ENCODE measurements around the gene CYTH4. TPM values are rescaled to one million over a fixed set of nuclear protein-coding genes. Genes with fewer than 3 reads are reported as not detected.

The CYTH4 gene
- polyA plus RNA-seq, 1 donor (not counting 4 experiments of a cell fraction or from before 2014, with no cell fraction given): 0.05 TPM

DNA sequence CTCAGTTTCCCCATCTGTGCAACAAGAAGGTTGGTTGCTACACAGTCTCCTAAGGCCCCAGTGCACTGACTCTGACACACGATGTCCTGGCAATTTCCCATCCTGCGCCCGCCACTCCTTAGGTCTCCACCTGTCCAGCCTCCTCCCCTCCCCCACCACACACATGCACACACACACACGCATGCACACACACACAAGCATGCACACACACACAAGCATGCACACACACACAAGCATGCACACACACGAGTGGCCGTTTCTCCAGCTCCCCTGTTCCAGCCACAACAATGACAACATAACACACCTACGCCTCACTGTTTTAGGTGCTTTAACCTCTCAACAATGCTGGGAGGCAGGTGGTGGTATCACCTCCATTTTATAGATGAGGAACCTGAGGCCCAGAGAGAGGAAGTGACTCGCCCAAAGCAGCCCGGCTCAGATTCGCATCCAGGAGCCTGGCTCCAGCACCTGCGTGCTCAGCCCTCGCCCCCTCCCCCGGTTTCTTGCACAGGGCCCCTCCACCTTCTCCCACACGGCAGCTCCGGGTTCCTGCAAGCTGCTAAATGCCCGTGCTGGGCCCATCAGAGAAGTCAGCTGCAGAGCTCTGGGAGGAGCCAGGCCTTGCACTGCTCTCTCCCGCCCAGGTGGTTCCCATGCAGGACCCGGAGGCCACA lies 13.0 kb downstream of the CYTH4 start:
- H3K79me2 ChIP-seq (ENCODE audit: control insufficient read depth, insufficient read depth, low read length): no peaks in the 10 kb centered on the region
- no peaks in the 10 kb centered on the region for H3K9me1 ChIP-seq (ENCODE audit: control insufficient read depth, extremely low read depth, insufficient read depth, low read length)
- DNase-seq (ENCODE audit: low read depth, low spot score): no peak
- H3K27ac ChIP-seq (ENCODE audit: control insufficient read depth, insufficient read depth, low read length): no peak overlapping the region
- H4K20me1 ChIP-seq (ENCODE audit: control insufficient read depth, extremely low read depth, insufficient read depth, low read length): no peaks in the 10 kb centered on the region
- H3K27me3 ChIP-seq (ENCODE audit: control insufficient read depth, extremely low read depth, insufficient read depth, low read length): peaks cover 10% of the 10 kb centered on the region
- H3K36me3 ChIP-seq (ENCODE audit: control insufficient read depth in 2 of 2, extremely low read depth in 1 of 2, insufficient read depth in 2 of 2, low read length in 2 of 2): no peaks in the 10 kb centered on the region
- no peak overlapping the region for H3K9ac ChIP-seq (ENCODE audit: control insufficient read depth, extremely low read depth, insufficient read depth, low read length)
- H2AFZ ChIP-seq (ENCODE audit: control insufficient read depth, low read length): no peak overlapping the region
- H3K4me1 ChIP-seq (ENCODE audit: control insufficient read depth, extremely low read depth, insufficient read depth, low read length): peaks cover 7% of the 10 kb centered on the region
- no peaks in the 10 kb centered on the region for H3K9me3 ChIP-seq (ENCODE audit: control insufficient read depth, low read depth, low read length)
- dilution Hi-C loops (cut with MboI; ENCODE audit: extremely low pct_ligation_motif_present, low sequenced_read_pairs): no loop called here
- H3K4me2 ChIP-seq (ENCODE audit: control insufficient read depth, extremely low read depth, insufficient read depth, low read depth, low read length): no peak overlapping the region
- H3K4me3 ChIP-seq (ENCODE audit: control insufficient read depth in 2 of 3, extremely low read depth in 1 of 3, insufficient read depth in 2 of 3, low read depth in 1 of 3, low read length in 3 of 3): no peak overlapping the region
- FAIRE-seq: no peak
- no peak for TF ChIP-seq EZH2 (IDR thresholded peaks at IDR 0.05; ENCODE audit: low read length)
- TF ChIP-seq, protein P1, sequence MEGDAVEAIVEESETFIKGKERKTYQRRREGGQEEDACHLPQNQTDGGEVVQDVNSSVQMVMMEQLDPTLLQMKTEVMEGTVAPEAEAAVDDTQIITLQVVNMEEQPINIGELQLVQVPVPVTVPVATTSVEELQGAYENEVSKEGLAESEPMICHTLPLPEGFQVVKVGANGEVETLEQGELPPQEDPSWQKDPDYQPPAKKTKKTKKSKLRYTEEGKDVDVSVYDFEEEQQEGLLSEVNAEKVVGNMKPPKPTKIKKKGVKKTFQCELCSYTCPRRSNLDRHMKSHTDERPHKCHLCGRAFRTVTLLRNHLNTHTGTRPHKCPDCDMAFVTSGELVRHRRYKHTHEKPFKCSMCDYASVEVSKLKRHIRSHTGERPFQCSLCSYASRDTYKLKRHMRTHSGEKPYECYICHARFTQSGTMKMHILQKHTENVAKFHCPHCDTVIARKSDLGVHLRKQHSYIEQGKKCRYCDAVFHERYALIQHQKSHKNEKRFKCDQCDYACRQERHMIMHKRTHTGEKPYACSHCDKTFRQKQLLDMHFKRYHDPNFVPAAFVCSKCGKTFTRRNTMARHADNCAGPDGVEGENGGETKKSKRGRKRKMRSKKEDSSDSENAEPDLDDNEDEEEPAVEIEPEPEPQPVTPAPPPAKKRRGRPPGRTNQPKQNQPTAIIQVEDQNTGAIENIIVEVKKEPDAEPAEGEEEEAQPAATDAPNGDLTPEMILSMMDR (optimal IDR thresholded peaks at IDR 0.05 in 1 of 3, IDR thresholded peaks at IDR 0.05 in 1 of 3, conservative IDR thresholded peaks at IDR 0.05 in 1 of 3; ENCODE audit: extremely low read depth in 1 of 3, insufficient read depth in 2 of 3, low read length in 3 of 3): no peak

DNA sequence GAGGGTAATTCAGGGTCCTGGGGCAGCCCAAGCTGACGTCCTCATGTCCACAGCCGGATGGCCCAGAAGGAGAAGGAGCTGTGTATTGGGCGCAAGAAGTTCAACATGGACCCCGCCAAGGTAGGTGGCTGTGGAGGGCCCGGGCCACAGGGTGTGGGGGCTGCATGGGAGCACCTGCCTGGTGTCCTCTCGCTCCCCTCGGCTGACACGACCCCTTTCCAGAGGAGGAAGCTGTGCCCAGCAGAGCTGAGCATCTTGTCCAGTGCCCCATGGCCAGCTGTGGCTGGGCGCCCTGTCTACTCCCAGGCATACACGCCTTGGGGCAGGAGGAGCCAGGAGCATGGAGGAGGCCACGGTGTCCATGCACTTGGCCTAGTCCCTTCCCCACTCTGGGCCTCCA lies 13.6 kb downstream of the CYTH4 start:
- no peak overlapping the region for H3K4me2 ChIP-seq (ENCODE audit: control insufficient read depth, extremely low read depth, insufficient read depth, low read depth, low read length)

More for the DNA sequence above, 13.6 kb downstream of the CYTH4 start:
- Histone ChIP-seq H3K9ac (ENCODE audit: control insufficient read depth, extremely low read depth, insufficient read depth, low read length) (no peak overlapping the region), H3K4me3 (ENCODE audit: control insufficient read depth in 2 of 3, extremely low read depth in 1 of 3, insufficient read depth in 2 of 3, low read depth in 1 of 3, low read length in 3 of 3) (no peak overlapping the region), H2AFZ (ENCODE audit: control insufficient read depth, low read length) (no peak overlapping the region), H4K20me1 (ENCODE audit: control insufficient read depth, extremely low read depth, insufficient read depth, low read length) (no peaks in the 10 kb centered on the region), H3K36me3 (ENCODE audit: control insufficient read depth in 2 of 2, extremely low read depth in 1 of 2, insufficient read depth in 2 of 2, low read length in 2 of 2) (no peaks in the 10 kb centered on the region), H3K27ac (ENCODE audit: control insufficient read depth, insufficient read depth, low read length) (no peak overlapping the region), H3K9me3 (ENCODE audit: control insufficient read depth, low read depth, low read length) (no peaks in the 10 kb centered on the region), H3K4me1 (ENCODE audit: control insufficient read depth, extremely low read depth, insufficient read depth, low read length) (peaks cover 13% of the 10 kb centered on the region), H3K9me1 (ENCODE audit: control insufficient read depth, extremely low read depth, insufficient read depth, low read length) (no peaks in the 10 kb centered on the region), H3K27me3 (ENCODE audit: control insufficient read depth, extremely low read depth, insufficient read depth, low read length) (peaks cover 10% of the 10 kb centered on the region), H3K79me2 (ENCODE audit: control insufficient read depth, insufficient read depth, low read length) (no peaks in the 10 kb centered on the region)
- no peak for FAIRE-seq
- dilution Hi-C loops (cut with MboI; ENCODE audit: extremely low pct_ligation_motif_present, low sequenced_read_pairs): no loop called here
- no peak for DNase-seq (ENCODE audit: low read depth, low spot score)
- TF ChIP-seq, protein P1 (optimal IDR thresholded peaks at IDR 0.05 in 1 of 3, IDR thresholded peaks at IDR 0.05 in 1 of 3, conservative IDR thresholded peaks at IDR 0.05 in 1 of 3; ENCODE audit: extremely low read depth in 1 of 3, insufficient read depth in 2 of 3, low read length in 3 of 3): no peak
- TF ChIP-seq EZH2 (IDR thresholded peaks at IDR 0.05; ENCODE audit: low read length): no peak
